Adrenal gland (tissue), 5 donors: ENCODE measurements around the gene CRELD1.

Experiments
- CTCF ChIP-seq, 6 experiments: fragments of 450-650 bp in 4 of 6; fragments of 200-600 bp in 2 of 6; sonication (generic) in 1 of 6; IDR thresholded peaks; 1 replicate in 5 of 6; 2 replicates in 1 of 6; pipeline versions ENCODE4 v1.5.1 to v1.8.0; 2016 to 2021; ENCODE audit warnings: antibody characterized with exemption in 6 of 6, mild to moderate bottlenecking in 2 of 6, moderate library complexity in 1 of 6
- POLR2A ChIP-seq, 2 donors: fragments of 450-650 bp; IDR thresholded peaks; one replicate each; pipeline ENCODE4 v1.6.1; 2017; ENCODE audit warnings: antibody characterized with exemption in 2 of 2, mild to moderate bottlenecking in 2 of 2, moderate library complexity in 1 of 2
- donor health status: DM: no; HTN: no; CAD: no.

- TF ChIP-seq CTCF (IDR thresholded peaks at IDR 0.05) (no peak), POLR2A (IDR thresholded peaks at IDR 0.05) (no peak)
Measured at GRCh38 chr3:9949115-9949514, 15.5 kb downstream of the CRELD1 start.
